ENCODE data around the gene FUT2.

DNA sequence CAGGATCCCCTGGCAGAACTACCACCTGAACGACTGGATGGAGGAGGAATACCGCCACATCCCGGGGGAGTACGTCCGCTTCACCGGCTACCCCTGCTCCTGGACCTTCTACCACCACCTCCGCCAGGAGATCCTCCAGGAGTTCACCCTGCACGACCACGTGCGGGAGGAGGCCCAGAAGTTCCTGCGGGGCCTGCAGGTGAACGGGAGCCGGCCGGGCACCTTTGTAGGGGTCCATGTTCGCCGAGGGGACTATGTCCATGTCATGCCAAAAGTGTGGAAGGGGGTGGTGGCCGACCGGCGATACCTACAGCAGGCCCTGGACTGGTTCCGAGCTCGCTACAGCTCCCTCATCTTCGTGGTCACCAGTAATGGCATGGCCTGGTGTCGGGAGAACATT lies 7.5 kb downstream of the FUT2 start:
- TF ChIP-seq POLR2A (IDR thresholded peaks at IDR 0.05; ENCODE audit: low read length) (no peak), GATA1 (IDR thresholded peaks at IDR 0.05; ENCODE audit: low read depth, low read length) (no peak)

Measured in erythroblast (primary cell).